SK-MEL-5 (cell line): ENCODE data around the gene NUDT13. TPM values are rescaled to one million over a fixed set of nuclear protein-coding genes. Genes with fewer than 3 reads are reported as not detected.
A peak's percentile ranks its signal among the peaks of the same experiment; 100 is the strongest.

Experiments
- DNase-seq: peaks from one replicate; pipeline ENCODE4 v3.0.0-alpha.2; 2016; ENCODE audit warnings: low read depth, low spot score
- in situ Hi-C: cut with HindIII; loops from 2 replicates; pipeline ENCODE4 v1.10.0; 2016; ENCODE audit warnings: low sequenced_read_pairs, high pct_unique_total_duplicates, low pct_unique_long_range_greater_than_20kb
- polyA plus RNA-seq, 2 experiments: library from polyadenylated mRNA; depleted of rRNA; stranded (reverse); fragments of >200 nt; gene quantifications; 2 replicates each; pipeline ENCODE4 v1.2.3, GENCODE V29; 2015
- total RNA-seq: library from RNA; depleted of rRNA; stranded (reverse); fragments of >200 nt; shearing (Covaris generic); gene quantifications from 2 replicates; pipeline ENCODE4 v1.2.3, GENCODE V29; 2014; rRNA removed

Gene NUDT13
- total RNA-seq: 2.3 and 2.4 TPM in 2 replicates
- polyA plus RNA-seq (2015; cell fraction: cytosol; rRNA removed): 2.1 and 2.3 TPM in 2 replicates
- polyA plus RNA-seq (2015; cell fraction: nucleus; rRNA removed): 11.7 and 14.2 TPM in 2 replicates

DNA sequence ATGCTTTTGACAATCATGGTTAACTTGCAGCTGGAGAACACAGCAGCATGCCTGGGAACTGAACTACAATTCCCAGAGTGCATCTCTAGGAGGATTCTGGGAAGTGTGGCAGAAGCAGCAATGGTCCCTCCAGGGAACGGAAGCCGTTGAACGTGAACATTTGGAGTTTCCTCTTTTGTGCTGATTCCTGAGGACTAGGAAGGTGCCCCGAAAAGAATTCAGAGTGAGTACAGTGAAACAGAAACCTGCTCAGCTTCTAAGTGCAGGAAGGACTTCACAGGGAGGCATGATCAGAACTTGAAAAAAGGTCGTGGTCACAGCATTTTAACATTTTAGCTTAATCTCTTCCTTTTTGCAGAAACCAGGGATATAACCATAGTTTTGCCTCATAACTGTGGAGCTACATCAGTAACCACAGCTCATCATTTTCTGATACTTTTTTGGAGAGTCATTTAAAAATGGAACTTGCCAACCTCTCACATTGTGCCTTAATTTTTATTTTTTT lies at the start of gene NUDT13:
Gene NUDT13 (plus strand): TSS at position 111 of the 505 bp plus-strand sequence. CDS start 3,911 bp downstream, outside the sequence.
- peak; percentile 90 for DNase-seq
- in situ Hi-C loops: no loop called here

DNA sequence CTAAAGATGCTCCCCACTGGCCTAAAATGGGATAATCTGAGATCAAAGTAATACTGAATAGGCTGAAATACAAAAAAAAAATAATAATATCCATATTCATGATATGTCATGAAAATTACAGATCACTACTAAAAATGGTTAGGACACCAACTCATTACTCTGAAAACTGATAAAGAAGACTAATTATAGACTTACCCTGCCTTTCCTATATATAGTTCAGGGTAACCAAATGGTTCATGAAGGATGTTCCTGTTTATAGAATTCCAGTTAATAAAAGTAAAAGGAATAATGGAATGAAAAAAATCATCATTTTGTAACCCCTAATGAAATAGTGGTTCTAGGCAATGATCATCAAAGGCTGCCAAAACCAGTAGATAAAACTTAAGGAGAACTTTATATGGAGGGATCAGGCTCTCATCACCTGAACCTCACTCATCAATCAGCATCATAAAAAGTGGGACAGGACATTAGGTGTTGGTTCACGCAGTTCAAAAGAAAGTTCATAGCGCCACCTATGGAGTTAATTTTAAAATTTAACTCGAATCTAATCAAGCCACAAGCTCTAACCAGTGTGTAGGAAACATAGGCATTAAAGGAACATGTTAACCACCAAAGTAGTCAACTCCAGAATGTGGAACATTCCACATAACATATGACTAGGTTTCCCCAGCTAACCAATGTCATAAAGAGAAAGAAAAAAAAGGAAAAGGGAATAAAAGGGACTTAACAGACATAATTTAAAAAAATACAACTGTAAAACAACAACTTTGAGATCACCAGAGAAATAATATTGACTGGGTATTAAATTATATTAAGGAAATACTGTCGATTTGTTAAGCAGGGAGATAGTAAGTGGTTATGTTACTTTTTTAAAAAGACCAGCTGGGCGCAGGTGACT lies 49.3 kb upstream of the NUDT13 start:
- in situ Hi-C loops: no loop called here
- peak; percentile 49 for DNase-seq

DNA sequence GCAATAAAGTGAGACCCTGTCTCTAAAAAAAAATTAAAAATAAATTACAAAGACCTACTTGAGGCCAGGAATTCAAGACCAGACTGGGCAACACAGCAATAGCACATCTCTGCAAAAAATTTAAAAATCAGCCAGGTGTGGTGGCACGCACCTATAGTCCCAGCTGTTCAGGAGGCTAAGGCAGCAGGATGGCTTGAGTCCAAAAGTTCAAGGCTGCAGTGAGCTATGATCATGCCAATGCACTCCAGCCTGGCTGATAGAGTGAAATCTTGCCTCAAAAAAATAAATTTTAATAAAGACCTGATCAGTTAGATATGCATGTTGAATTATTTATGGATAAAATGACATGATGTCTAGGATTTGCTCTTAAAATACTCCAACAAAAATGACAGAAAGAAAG lies 48.5 kb upstream of the NUDT13 start:
- in situ Hi-C loops: no loop called here
- no peak for DNase-seq

DNA sequence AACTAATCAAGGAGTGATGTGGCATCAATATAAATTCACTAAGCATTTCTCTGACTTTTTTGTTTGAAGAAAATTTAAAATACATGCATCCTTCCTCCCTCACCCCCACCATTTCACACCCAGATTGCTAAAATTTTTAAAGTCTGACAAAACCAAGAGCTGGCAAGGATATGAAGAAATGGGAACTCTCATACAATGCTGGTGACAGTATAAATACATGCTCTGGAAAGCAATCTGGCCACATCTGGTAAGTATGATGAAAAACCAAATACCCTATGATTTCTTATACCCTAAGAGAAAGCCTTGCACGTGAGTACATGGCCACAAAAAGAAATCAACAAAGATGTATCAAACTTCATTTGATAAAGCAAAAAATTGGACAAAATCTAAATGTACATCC lies 44.8 kb upstream of the NUDT13 start:
- DNase-seq: no peak
- in situ Hi-C loops: no loop called here

DNA sequence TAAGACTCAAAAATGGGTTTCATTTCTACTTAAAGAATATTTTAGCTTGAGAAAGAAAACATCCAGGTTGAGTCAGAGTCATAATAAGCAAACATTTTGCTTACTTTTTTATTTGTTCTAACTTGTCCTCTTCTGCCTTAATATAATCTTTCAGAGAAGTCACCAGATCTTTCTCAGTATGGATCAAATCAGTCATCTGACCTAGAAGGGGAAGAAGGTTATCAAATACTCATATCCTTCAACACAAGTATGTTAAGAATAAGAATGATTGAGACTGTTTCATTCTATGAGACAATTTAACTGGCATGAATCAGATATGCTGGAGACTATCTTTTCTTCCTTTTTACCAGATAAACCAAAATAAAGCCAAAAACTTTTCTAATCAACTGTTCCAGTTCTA lies 36.6 kb upstream of the NUDT13 start:
- no peak for DNase-seq
- in situ Hi-C loops: no loop called here

DNA sequence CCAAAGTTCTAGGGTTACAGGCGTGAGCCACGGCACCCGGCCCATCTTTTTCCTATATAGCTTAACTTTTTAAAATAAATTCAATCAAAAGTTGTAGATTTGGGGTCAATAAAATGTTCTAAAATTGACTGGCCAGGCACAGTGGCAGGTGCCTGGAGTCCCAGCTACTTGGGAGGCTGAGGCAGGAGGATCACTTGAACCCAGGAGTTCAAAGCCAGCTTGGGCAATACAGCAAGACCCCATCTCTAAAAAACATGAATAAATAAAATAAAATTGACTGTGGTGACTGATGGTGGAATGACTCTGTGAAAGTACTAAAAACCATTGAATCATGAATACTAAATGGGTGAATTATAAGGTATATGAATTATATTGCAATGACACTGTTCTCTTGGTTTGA lies 34.4 kb upstream of the NUDT13 start:
- no peak for DNase-seq
- in situ Hi-C loops: no loop called here

DNA sequence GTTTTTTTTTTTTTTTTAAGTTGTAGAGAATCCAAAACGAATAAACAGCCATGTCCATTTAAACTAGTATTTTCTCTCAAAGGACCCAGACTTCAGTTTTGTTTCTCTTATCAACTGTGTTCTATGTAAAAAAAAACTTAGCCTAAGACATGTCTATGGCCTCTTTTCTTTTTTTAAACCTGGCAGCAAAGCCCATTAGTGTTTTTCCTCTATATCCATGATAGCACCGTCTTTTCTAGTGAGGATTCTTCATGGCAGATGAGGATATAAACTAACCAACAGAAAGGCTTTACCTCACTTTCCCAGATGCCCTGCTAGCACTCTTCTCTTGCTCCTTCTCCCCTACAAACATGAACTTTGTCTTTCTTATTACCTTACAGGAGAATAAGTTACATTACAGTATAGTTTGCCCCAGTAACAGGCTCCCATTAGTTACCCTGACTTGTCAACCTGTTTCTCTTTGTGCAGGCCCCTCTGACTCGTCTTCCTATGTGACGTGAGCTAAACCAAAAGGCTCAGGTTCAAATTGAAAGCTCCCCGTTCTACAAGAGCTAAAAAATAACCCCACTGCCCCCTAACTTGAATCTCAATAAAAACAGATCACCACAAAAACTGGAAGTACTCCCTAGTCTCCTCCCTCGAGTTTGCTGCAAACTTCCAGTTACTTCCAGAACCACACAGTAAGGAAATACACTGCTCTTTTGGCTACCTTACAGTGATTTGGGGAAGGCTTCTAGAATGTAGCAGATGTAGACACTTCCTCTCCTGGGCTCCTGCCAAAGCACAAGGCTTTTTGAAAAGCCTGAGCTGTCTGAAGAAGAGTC lies 33.7 kb upstream of the NUDT13 start:
- DNase-seq: peak; percentile 2
- in situ Hi-C loops: no loop called here

DNA sequence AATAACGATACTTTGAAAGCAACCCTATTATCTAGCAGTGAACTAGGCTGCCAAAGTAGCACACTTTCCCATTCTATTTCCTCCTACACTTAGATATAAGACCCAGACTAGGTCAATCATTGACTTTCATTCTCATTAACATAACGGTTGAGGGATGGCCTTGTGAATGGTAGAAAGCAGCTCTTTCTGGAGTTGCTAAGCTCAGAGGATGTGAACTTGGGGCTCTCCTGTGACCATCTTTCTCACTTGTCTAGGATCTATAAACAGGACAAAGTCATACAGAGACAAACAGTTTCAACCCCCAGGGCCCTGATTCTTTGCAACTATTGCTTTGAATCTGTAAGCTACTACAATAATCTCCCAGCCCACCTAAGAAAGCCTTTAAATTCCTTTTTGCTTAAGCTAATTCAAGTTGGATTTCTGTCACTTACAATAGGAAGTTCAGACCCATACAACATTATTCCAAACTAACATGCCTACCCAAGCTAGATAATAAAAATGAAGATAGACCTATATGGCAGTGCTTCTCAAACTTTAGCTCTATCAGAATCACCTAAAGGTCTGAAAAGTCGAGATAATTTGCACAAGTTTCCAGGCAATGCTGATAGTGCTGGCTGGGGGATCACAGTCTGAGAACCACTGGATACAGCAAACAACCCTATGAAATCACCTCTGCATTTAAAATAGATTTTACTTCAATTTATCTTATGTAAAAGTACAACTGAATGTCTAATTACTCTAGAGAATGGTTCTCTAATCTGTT lies 30.3 kb upstream of the NUDT13 start:
- DNase-seq: no peak
- in situ Hi-C loops: no loop called here

DNA sequence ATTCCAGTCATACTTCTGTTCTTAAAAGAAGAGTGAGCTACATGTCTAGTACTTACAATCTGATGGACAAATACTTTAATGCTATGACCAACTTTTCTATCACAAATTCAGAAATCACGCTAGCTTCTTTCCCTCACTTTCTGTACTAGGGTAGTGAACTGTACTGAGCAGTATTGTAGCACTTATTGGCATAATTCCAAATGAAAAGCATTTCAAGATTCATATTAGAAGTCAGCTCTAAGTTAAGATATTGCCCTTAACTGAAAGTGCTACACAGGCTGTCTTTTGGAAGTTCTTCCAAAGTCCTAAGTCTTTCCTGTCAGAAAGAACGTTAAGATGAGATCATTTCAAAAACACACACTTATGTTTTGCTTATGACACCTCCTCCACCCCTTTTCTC lies 27.0 kb upstream of the NUDT13 start:
- in situ Hi-C loops: no loop called here
- no peak for DNase-seq

DNA sequence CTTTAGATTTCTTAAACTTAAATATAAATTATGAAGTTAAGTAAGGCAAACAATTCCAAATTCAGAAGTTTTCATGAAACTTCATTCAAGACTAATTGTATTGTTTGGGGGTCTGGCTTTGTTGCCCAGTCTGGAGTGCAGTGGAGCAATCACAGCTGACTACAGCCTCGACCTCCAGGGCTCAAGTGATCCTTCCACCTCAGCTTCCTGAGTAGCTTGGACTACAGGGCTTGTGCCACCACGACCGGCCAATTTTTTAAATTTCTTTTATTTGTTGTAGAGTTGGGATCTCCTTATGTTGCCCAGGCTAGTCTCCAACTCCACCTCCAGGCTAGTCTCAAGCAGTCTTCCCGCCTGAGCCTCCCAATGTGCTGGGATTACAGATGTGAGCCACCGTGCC lies 26.0 kb upstream of the NUDT13 start:
- in situ Hi-C loops: no loop called here
- no peak for DNase-seq

DNA sequence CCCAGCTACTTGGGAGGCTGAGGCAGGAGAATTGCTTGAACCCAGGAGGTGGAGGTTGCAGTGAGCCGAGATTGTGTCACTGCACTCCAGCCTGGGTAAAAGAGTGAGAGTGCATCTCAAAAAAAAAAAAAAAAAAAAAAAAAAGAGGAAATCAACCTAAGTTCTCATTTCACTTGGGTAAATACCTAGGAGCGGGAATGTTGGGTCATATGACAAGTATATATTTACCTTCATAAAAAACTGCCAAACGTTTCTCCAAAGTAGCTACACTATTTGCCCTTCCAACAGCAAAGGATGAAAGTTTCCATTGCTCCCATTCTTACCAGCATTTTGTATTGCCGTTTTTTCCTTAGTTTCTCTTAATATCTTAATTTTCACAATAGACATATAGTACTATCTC lies 23.4 kb upstream of the NUDT13 start:
- in situ Hi-C loops: no loop called here
- DNase-seq: no peak

DNA sequence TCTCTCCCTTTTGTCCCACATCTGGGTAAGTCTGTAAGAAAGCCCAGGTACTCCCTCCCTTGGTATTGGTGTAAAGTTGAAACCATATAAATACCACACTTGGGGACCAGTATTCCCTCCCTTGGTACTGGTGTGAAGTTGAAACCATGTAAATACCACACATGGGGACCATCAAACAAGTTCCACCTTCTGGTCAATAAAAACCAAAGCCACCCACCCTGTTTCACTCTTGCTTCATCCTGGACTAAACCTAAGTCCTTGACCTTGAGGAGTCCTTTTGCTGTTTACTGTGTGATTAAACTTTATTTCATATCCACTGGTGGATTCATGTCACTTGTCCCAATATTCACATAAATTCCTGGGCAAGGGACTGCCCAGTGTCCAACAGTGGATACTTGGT lies 22.0 kb upstream of the NUDT13 start:
- in situ Hi-C loops: no loop called here
- no peak for DNase-seq

DNA sequence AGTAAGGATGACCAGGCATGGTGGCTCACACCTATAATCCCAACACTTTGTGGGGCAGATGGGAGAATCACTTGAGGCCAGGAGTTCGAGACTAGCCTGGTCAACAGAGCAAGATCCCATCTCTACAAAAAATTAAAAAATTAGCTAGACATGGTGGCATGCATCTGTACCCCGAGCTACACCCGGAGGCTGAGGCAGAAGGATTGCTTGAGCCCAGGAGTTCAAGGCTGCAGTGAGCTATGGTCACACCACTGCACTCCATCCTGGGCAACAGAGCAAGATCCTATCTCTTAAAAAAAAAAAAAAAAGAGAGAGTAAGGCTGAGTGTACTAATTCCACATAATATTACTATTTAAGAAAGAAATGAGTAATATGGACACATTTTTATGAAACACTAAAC lies 17.4 kb upstream of the NUDT13 start:
- in situ Hi-C loops: no loop called here
- DNase-seq: no peak

DNA sequence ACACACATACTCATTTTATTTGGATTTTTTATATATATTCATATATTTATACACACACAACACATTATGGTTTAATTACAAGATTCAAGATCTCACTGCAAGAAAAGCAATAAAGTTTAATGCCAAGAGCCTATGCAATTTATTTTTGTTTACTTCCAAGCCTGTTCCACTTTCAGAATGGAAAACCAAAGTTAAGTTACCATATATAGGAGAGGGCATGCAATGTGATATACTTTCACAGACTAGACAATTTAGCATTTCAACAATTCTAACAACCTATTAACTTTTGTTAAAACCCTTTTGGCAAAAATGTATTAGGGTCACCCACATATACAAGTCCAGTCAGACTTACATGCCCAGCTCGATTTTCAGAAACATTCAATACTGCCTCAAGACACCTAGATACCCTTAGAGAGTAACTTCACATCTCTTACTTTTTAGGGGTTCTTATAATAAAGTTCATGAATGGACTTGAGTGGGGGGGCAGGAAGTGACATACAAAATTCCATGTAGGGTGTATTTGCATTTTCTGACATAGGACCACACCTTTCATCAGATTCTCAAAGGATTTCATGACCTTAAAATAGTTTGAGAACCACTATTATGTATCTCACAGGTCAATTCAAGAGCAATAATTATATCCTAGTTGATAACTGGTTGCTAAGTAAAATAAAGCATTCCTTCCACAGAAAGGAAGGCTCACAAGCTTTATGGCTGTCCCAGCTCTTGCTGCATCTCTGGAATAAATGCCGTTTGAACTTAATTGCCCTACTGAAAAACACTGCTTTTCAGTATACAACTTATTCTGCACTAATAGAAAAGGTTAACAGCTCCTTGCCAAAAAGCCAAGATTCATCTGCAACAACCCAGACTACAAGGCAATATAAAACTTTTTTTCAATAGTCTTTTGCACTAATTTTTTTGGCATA lies 16.1 kb upstream of the NUDT13 start:
- DNase-seq: peak; percentile 22
- in situ Hi-C loops: no loop called here

DNA sequence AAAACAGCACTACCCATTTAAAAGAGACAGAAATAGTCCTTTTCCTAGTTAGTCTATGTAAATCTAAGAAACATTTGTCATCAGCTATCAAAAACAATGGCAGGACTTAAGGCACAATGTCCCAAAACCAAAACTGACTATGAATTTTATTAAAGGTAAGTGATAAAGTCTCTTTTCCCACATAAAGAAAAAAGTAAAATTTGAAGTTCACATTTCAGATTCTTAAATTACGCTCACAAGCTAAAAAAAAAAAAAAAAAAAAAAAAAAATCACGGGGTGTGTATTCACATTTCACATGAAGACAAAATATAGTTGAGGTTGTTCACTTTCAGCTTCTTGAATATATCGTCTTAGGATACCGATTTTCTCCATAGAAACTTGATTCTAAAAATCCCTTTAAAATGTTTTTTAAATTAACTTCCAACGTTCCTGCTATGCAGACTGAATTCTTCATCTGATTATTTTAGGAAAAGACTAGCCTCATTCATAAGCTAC lies 15.2 kb upstream of the NUDT13 start:
- in situ Hi-C loops: no loop called here
- no peak for DNase-seq

DNA sequence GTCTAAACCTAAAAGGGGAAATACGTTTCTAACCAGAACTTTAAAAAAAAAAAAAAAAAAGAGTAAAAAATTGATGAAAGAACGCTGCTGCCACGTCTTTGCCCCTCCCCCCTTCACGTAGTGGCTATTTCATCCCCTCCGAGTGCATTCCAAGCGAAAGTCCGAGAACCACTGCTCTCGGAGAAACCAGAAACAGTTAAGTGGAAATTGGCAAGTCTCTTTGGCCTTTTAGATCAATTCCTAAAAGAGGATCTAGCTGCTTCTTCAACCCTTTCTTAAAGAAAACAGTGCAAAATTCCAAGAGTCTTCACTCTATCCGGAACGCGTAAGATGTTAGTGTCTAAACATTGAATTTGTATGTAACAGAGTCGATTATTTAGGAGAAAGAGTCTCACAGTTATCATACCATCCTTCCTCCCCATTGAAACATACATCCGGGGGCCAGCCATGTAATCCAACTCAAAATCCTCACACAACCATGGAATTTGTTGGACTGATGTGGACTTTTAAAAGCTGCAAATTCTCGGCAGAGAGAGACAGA lies 14.7 kb upstream of the NUDT13 start:
- DNase-seq: peak; percentile 70
- in situ Hi-C loops: no loop called here
